ENCODE measurements around the gene SH3PXD2A.

DNA sequence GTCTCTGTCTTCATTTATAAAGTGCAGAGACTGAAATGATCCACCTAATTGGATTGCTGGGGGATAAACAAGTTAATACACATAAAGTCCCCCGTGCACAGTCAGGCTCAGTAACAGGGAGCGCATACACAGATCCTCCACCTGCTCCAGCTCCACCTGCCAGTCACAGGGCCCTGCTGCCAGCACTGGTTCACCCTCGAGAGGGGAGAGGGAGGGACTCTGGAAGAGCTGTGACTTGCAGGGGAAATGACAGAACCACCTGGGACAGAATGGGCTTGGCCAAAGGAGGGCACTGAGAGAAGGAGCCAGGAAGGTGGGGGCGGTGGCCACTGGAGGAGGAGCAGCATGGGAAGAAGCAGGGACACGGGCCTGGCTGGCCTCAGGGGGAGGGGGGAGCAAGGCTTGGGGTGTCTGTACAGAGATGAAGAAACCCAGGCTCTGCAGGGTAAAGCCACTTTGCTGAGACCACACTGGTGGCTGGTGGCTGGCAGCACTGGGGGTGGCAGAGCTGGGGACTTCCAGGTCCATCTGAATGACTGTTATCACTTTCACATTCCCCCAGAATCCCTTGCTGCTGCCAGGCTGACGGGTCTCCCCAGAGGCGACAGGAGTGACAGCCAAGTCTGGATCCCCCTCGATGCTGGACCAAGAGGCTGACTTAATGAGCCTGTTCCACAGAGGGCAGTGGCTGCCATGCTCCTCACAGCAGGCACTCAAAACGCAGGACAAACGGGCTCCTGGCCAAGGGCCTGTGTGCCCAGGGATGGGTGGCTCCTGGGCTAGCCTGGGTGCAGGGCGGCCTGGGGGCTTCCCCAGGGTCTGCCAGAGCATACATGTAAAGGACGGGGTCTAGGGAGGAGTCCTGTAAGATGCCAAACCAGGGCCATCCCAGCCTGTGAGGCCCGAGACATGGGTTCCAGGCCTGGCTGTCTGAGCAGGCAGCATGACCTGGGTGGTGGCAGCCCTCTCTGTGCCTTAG, 151.1 kb downstream of the SH3PXD2A start:
- TF ChIP-seq, protein P1, sequence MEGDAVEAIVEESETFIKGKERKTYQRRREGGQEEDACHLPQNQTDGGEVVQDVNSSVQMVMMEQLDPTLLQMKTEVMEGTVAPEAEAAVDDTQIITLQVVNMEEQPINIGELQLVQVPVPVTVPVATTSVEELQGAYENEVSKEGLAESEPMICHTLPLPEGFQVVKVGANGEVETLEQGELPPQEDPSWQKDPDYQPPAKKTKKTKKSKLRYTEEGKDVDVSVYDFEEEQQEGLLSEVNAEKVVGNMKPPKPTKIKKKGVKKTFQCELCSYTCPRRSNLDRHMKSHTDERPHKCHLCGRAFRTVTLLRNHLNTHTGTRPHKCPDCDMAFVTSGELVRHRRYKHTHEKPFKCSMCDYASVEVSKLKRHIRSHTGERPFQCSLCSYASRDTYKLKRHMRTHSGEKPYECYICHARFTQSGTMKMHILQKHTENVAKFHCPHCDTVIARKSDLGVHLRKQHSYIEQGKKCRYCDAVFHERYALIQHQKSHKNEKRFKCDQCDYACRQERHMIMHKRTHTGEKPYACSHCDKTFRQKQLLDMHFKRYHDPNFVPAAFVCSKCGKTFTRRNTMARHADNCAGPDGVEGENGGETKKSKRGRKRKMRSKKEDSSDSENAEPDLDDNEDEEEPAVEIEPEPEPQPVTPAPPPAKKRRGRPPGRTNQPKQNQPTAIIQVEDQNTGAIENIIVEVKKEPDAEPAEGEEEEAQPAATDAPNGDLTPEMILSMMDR (IDR thresholded peaks at IDR 0.05), result no peak
- no peak for TF ChIP-seq POLR2A (IDR thresholded peaks at IDR 0.05)
